DOHH2 (cell line): ENCODE results near the gene ZBTB7C.

Experiments used
- CTCF ChIP-seq: fragments of 200-600 bp; sonication (generic); IDR thresholded peaks from one replicate; pipeline ENCODE4 v1.5.1; 2014; ENCODE audit warnings: antibody characterized with exemption, mild to moderate bottlenecking, low read depth, low read length; ENCODE audit not compliant: poor library complexity, severe bottlenecking
- EZH2phosphoT487 ChIP-seq: fragments of 200-600 bp; sonication (generic); IDR thresholded peaks from 2 replicates; pipeline ENCODE4 v1.6.1; 2017; ENCODE audit warnings: borderline replicate concordance, mild to moderate bottlenecking, antibody characterized with exemption, low read length, moderate library complexity, mixed read lengths

GRCh38 chr18:48059455-48060010 is 349.6 kb downstream of the ZBTB7C start:
- TF ChIP-seq CTCF (no peak), EZH2phosphoT487 (no peak)
